A172 (cell line): ENCODE measurements around the gene FGGY. TPM values are rescaled to one million over a fixed set of nuclear protein-coding genes. Genes with fewer than 3 reads are reported as not detected.
"Not testable (repeated sequence)": the region's sequence is repeated elsewhere in the genome, so short reads cannot be mapped to it uniquely, and the experiment has no call there.

Source experiments
- DNase-seq: peaks from one replicate; pipeline ENCODE4 v3.0.0-alpha.2; 2015; ENCODE audit warnings: low spot score
- total RNA-seq: library from RNA; depleted of rRNA; stranded (reverse); fragments of >200 nt; shearing (Covaris generic); gene quantifications from 2 replicates; pipeline ENCODE4 v1.2.3, GENCODE V29; 2014; rRNA removed

FGGY gene, protein sequence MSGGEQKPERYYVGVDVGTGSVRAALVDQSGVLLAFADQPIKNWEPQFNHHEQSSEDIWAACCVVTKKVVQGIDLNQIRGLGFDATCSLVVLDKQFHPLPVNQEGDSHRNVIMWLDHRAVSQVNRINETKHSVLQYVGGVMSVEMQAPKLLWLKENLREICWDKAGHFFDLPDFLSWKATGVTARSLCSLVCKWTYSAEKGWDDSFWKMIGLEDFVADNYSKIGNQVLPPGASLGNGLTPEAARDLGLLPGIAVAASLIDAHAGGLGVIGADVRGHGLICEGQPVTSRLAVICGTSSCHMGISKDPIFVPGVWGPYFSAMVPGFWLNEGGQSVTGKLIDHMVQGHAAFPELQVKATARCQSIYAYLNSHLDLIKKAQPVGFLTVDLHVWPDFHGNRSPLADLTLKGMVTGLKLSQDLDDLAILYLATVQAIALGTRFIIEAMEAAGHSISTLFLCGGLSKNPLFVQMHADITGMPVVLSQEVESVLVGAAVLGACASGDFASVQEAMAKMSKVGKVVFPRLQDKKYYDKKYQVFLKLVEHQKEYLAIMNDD
- total RNA-seq, result 5.9 and 15.3 TPM in 2 replicates

DNA sequence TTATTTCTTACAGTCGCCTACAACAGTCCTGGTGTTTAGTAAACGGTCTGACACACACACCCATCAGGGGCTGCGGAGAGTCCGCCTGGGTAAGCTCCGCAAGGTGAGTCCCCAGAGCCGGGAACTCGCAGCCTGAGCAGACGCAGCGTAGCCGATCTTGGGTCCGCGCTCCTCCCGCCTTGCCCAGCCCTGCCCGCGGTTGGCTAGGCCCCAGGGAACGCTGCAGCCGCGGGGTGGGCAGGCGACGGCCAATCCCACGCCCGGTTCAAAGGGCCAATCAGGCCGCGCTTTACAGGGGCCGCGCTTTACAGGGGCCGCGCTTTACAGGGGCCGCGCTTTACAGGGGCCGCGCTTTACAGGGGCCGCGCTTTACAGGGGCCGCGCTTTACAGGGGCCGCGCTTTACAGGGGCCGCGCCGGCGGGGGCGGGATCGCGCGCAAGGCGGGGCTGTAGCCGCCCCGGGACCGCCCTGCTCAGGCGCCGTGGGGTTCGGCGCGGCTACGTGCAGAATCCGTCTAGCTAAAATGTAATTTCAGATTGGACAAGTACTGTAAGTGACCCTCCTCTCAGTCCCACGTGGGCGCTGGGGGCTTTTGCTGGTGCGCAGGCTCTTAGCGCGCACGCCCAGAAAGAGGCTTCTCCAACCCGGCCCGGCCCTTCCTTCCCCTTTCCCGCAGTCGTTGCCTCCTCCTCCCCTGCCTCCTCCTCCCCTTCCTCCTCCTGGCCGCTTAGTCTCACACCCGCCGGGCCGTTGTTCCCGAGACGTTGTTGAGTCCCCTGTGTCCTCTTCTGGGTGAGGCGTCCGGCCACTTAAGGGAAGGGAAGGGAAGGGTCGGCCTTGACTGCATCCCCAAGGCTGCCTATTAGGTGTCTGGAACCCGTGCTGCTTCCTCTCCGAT lies at the start of gene FGGY:
Gene FGGY, plus strand, starts transcription at position 737 of the 899 bp plus-strand sequence. CDS start 24,456 bp downstream, outside the sequence.
- DNase-seq, result peak; percentile 97

- DNase-seq, result no peak
Measured at GRCh38 chr1:59248758-59249157, 48.1 kb upstream of the FGGY start.

DNA sequence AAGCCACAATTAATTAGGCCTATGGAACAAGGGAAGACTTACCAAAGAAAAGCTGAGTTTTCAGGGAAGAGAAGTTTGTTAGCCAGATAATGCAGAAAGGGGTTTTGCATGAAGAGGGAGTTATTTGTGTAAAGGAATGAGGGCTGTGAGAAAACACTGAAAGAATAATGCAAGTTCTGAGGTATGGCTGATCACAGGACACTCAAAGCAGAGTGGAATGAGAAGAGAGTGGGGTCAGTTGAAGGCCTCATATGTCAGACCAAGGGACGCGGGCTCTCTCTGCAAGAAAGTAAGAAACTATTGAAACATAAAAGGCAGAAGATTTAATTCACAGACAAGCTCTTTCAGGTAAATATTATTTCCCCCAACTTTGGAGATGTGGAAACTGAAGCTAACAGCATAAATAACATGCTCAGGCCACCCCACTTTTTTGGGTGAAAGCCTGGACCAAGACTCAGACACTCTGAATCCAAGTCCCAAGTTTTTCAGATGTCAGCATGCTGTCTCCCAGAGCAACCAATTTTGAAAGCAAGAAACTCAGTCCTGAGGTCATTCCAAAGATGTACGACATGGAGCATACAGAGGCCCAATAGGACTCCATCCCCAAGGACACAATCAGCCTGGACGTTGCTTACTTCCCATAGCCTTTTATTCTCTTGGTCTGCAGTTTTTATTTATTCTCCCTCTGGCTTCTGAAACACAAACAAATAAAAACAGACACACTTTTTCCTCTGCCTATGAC lies 47.3 kb upstream of the FGGY start:
- no peak for DNase-seq

GRCh38 chr1:59251061-59251460 lies 45.8 kb upstream of the FGGY start:
- not testable (repeated sequence) for DNase-seq

- not testable (repeated sequence) for DNase-seq
Measured at GRCh38 chr1:59256429-59256828, 40.5 kb upstream of the FGGY start.

DNA sequence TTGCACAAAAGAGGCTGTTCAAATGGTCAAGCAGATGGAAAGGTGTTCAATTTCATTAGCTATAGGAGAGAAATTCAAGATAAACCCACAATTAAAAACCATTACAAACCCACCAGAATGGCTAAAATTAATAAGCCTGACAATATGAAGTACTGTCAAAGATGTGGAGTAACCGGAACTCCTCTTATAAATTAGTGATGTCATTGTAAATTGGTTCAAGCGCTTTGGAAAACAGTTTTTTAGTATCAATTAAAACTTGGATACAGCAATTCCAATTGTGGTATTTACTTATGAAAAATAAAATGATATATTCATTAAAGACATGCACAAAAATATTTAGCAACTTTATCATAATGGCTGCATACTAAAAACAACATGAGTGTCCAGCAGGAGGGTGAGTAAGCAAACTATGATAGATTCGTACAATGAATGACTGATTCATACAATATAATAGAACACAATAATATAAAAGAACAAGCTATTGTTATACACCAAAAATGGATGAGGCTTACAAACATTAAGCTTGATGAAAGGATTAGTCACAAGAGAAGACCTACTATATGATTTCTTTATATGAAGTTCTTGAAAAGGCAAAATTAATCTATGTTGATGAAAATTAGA lies 38.4 kb upstream of the FGGY start:
- DNase-seq, result no peak

DNA sequence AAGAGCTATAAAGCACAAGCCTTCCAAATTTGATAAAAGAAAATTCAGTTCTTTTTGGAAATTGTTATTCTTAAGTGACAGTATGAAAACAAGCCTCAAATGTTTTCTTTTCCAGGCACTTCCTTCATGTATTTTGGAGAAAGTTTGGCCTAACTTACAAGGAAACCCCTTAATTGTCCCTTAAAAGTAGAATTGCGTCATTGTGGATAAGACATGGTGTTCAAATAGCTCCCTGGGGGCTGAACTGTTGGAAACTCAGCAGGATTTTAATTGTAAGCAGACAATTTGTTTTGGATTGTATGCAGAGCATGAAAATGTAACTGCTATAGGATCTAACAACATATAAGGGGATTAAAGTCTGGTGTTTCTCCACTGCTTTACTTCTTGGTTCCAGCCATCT lies 35.4 kb upstream of the FGGY start:
- no peak for DNase-seq

- DNase-seq, result no peak
Measured at GRCh38 chr1:59262631-59263030, 34.3 kb upstream of the FGGY start.

GRCh38 chr1:59263111-59263510 lies 33.8 kb upstream of the FGGY start:
- DNase-seq, result no peak

GRCh38 chr1:59265622-59266021 lies 31.3 kb upstream of the FGGY start:
- DNase-seq, result no peak

GRCh38 chr1:59266180-59266926 lies 30.5 kb upstream of the FGGY start:
- DNase-seq, result no peak

DNA sequence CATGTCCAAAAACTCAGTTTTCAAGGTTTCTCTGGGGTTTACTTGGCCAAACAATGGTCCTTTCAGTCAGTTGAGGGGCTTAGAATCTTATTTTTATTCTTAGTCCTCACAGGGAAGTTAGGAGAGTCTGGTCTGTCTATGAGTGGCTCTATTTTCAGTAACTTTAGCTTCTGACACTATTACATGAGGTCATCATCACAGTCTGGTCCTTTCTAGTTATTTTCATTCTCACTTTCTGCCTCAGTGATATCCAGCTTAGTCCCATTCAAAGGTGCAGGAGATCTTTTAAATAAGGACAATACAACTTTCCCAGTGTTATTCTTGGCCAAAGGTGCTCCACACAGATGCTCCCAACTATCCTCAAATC lies 30.0 kb upstream of the FGGY start:
- no peak for DNase-seq

DNA sequence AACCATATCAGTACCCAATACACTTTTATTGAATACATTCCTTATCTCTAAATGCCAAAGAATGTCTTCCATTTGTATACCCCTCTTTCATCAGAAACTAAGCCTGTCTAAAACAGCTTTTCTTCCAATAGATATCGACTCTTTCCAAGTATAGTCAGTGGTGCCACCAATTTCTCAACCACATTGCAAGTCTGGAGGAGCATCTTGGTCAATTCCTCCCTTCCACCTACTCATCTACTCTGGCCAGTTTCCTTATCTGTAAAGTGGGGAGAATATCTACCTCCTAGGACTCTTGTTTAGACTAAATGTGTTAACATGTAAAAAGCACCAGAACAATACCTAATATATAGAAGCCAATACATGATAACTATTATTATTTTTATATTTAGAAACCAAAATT lies 28.5 kb upstream of the FGGY start:
- DNase-seq, result no peak

GRCh38 chr1:59271561-59272260 lies 25.2 kb upstream of the FGGY start:
- no peak for DNase-seq

DNA sequence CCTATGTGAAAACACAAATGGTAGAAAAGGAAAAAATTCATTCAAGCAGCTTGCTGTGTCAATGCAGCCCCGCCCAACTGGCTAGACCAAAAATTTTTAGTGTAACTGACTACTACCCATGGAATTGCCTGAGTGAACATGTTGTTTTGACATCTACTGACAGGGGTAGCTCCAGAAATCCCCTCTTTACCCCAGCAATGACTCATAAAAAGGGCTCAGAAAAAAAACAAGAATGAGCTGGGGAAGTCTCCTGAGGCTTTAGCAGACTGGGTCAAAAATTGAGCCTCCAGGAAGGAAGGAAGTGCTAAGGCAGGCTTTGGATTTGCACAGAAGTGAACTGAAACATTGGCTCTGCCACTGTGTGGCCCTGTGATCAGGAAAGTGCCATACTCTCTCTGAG lies 24.4 kb upstream of the FGGY start:
- DNase-seq, result peak; percentile 53

GRCh38 chr1:59276439-59276851 lies 20.4 kb upstream of the FGGY start:
- DNase-seq, result no peak

DNA sequence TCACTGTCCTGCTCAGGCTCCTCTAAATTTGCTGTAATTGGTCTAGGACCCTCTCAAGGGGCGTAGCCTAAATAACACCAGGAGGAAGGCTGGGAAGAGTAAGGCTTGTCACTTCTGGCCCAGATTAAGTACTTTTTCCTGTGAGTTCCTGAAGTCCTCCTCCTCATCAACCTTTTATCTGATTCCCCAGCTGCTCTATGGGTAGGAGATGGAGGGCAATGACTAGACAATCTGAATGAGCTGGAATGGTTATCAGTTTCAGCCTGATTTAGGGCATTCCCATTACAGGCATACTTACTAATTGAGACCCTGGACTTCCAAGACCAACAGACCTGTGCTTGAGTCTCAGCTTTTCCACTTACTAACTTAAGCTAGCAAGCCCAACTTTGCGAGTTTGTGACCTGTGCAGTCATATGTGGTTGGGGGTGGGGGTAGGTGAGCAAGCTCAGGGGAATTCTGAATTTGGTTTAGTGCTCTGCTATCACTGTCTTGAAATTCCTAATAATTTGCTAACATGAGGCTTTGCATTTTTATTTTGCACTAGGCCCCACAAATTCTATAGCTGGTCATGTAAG lies 18.0 kb upstream of the FGGY start:
- no peak for DNase-seq

DNA sequence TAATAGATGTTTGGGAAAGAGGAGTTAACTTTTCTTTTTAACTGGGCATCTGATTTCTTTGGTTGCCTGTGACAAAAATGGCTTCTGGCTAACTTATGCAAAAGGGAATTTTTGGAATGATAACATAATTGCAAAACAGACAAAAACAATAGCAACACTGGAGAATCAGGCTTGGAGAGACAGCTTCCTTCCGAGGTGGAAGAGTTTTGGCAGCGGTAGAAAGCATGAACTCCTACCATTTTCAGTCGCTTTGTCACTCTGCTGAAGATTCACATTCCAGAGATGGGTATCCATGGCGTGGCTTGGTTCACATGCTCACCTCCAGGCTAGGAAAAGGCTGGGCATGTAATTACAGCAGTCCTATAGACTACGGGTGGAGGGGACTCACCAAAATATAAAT lies 17.2 kb upstream of the FGGY start:
- DNase-seq, result no peak

DNA sequence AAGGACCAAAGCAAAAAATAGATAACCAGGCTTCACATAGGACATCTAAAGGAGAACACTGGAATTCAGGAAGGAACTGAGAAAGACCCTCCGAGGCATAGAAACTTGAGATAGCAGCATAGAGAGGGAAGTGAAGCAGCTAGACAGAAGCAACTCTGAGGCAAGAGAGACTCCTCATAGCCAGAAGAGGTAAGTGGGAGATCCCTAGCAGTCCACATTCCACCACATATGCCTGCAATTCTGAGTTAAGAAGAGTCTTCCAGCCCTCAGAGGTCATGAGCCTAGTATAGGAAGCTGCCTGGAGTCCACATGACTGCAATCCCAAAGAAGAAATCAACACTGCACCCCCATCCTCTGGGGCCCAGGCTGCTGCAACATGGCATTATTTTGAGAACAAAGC lies 13.9 kb upstream of the FGGY start:
- no peak for DNase-seq

- DNase-seq, result no peak
Measured at GRCh38 chr1:59285691-59286090, 11.2 kb upstream of the FGGY start.
